Astrocyte (in vitro differentiated cells and primary cell): Measurements from ENCODE around the gene FTO.

ENCODE experiments used
- EZH2 ChIP-seq: IDR thresholded peaks from 2 replicates; pipeline ENCODE4 v1.6.1; 2012; ENCODE audit warnings: mild to moderate bottlenecking, low read length, inconsistent platforms; ENCODE audit not compliant: insufficient read depth
- TF ChIP-seq, protein P1 (sequence below): IDR thresholded peaks from 2 replicates; pipeline ENCODE4 v1.5.1; 2011; ENCODE audit warnings: low read depth, mild to moderate bottlenecking, inconsistent platforms, low read length, moderate library complexity; ENCODE audit not compliant: insufficient read depth

DNA sequence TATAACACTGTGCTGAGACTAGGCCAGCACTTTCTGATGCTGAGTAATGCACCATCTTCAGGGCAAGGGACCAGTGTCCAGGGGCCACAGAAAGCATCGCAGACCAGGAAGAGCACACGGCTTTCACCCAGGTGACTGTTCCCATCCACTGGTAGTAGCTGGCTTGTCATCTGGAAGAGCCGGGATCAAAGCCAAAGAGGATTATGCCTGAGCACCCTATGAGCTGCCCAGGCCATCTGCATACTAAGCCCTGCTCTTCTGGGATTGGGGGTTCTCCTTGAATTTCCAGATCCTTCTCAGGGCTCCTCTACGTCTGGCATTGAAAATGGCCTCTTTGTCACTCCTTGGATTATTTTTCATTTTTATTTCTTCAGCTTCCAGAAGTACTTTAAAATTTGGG, 441.9 kb downstream of the FTO start:
- TF ChIP-seq, protein P1, sequence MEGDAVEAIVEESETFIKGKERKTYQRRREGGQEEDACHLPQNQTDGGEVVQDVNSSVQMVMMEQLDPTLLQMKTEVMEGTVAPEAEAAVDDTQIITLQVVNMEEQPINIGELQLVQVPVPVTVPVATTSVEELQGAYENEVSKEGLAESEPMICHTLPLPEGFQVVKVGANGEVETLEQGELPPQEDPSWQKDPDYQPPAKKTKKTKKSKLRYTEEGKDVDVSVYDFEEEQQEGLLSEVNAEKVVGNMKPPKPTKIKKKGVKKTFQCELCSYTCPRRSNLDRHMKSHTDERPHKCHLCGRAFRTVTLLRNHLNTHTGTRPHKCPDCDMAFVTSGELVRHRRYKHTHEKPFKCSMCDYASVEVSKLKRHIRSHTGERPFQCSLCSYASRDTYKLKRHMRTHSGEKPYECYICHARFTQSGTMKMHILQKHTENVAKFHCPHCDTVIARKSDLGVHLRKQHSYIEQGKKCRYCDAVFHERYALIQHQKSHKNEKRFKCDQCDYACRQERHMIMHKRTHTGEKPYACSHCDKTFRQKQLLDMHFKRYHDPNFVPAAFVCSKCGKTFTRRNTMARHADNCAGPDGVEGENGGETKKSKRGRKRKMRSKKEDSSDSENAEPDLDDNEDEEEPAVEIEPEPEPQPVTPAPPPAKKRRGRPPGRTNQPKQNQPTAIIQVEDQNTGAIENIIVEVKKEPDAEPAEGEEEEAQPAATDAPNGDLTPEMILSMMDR = no peak
- TF ChIP-seq EZH2 = no peak
